Stimulated activated CD4-positive, alpha-beta T cell treated with anti-CD3 and anti-CD28 coated beads, Interleukin-1b, Interleukin-23, amount 100 ng/mL, for 4 hours (primary cell): Measurements from ENCODE around the gene GRAMD2A.

Source experiments
- DNase-seq, 2 donors: peaks; one replicate each; pipeline ENCODE4 v3.0.0-alpha.2; 2020; ENCODE audit warnings: low read depth in 2 of 2

GRAMD2A gene

DNA sequence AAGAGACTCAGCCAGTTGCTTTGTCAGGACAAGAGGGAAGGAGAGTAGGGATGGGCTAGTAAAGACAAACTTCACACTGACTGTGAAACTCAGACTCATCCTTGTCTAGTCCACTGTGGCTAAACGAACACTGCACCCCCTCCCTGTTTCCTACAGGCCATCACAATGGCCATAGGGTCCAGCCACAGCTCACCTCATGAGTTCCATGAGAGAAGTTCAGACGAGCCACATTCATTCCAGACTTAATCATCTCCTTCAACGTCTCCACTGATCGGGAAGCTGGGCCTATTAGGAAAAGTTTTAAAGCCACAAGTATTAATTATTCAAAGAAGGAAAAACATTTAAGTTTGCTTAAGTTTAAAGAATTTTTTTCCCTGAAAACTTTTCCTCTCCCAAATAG, 19.6 kb upstream of the GRAMD2A start:
- no peak for DNase-seq

DNA sequence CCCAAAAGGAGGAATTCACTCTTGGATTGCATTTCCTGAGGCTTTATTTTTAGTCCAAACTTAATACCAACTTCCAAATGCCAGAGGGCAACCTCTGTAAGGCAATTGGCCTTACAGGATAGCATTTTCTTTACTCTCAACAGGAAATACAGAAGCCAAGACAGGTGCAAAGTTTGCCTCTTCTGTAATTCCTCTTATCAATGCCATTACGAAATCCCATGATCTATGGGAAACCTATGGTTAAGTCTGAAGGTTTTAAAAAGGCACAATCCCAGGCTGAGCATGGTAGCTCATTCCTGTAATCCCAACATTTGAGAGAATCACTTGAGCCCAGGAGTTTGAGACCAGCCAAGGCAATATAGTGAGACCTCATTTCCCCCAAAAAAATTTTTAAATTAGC, 18.5 kb upstream of the GRAMD2A start:
- no peak for DNase-seq

DNA sequence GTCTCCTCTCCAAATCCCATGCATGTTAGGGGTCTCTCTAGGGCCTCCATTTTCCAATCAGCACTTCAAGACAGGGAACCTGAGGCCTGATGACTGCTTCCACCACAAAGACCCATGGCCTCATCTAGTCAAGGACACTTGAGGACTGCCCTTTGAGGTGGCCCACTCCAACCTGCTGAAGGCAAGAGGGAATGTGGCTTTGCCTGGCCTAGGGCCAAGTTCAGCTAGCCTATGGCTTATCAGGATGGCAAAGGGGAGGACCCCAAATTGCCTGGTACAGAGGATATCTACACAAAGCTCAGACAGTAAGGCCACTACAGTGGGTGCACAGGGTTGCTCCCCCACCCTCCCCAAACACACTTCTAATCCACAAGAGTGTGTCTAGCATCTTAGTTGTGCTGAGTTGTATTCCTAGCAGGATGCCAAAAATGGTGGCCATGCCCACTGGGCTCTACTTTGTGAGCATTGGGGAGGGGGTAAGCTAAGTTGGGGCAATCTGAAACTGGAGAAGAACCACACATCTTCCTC, 10.0 kb upstream of the GRAMD2A start:
- no peak for DNase-seq

DNA sequence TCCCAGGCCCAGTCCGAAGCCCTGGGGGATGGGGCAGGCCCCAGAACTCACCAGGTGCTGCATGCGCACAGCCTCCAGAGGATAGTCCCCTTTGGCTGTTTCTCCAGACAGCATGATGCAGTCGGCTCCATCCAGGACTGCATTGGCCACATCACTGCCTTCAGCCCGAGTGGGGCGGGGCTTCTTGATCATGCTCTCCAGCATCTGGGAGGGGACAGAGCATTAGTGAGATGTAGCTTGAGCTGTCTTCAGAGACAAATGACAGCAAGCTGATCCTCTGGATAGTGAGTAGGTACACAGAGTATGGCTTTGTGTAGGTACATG, 9.1 kb upstream of the GRAMD2A start:
- no peak for DNase-seq

DNA sequence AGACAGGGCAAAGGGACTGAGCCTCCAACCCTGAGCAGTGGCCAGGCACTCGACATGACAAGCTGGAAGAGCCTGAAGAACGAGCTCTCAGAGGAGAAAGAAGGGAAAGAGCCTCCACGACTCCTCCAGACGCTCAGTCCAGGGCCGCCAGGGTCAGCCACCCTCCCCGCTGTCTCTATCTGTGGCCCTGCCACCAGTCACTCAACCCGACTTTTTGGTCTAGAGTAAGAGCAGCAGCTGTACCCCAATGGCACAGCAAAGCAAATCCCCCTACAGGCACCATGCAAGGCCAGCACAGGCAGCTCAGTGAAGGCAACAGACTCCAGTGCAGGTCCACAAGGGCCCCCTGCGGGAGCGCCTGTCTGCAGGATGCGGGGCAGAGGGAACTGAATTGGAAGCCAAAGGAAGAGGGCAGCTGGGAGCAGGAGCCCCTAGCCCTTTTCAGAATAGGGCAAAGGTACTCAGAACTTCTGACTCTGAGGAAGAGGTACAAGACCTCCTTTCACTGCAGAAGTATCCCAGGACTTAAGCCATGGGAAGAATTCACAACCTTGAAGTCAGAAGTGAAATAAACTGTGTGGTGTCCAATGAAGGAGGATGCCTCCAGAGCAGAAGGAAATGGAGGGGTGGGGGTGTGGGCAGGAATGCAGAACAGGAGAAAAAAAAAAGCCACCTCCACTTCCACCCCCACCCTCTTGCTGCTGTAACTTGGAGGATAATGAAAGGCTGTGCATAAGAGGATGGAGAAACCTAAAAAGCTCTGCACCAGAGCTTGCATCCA, 8.5 kb upstream of the GRAMD2A start:
- no peak for DNase-seq

DNA sequence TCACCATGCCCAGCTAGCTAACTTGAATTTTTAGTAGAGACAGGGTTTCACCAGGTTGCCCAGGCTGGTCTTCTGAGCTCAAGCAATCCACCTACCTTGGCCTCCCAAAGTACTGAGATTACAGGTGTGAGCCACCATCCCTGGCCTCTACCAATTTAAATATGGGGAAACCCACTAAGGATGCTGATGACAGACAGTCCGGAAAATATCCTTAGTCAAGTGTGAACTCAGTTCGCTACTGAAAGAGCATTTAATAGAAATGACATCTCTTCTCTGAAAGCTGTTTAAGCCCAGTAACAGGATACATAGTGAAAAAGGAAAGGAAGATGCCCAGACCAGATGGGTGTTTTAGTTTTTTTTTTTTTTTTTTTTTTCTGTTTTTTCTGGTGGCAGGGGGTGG, 7.7 kb upstream of the GRAMD2A start:
- no peak for DNase-seq

DNA sequence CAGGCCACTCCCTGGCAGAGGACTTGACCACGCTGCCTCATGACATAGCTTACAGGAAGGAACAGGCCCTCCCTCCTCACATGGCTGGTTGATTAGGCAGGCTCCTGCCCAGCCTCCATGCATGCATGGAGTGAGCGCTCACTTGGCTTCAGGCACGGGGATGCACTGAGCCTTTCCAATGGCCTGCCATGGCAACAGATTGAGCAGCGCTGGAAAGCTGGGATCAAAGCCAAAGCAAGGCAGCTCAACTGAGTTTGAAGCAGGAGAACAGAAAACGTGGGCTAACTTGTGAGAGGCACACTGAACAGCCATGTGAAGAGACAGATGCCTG, 5.9 kb upstream of the GRAMD2A start:
- DNase-seq = no peak

DNA sequence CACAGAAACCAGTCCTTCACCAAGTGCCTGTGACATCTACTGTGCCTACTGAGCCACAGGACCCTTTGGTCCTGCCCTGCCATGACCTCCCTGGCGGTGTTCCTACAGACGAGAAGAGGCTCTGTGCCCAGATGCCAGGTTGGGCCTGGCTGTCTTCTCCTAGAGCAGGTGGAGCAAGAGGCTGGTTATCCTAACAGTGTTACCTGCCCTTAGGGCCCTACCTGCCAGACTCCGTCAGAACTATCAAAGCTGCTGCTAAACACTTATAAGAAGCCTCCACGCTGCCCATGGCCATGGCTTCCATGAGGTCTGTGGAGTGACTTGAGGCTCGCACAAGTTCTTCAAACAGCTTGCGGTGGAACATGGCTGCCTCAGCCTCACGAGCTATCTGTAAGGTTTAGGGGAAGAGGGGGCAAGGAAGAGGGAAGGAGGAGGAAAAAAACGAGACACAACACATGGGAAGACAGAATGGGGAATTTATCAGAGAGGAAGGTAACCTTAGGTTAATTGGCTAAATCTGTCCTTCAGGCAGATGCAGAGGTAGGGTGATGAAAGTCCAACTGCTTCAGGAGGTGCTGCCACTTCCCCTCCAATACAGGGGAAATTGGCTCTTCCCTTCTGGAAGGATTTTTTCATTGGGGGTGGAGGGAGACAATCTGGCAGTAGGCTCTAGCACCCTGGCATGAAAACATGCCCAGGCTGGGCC, 5.4 kb upstream of the GRAMD2A start:
- no peak for DNase-seq

DNA sequence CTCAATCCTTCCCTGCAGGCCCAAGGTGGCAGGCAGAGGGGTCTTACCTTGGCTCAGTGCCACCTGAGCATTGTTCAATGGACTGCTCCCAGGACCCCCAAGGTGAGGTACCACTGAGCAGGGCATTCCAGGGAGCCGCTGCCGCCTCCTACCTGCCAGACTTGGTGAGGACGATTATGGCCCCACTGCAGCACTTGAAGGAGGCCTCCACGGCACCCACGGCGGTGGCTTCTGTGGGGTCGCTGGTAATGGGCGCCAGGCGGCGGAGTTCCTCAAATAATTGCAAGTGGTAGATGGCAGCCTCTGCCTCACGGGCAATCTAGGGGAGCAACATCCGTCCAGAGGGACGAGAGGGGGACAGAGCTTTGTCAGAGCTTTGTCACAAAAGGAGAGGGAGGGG, 4.7 kb upstream of the GRAMD2A start:
- DNase-seq = no peak

DNA sequence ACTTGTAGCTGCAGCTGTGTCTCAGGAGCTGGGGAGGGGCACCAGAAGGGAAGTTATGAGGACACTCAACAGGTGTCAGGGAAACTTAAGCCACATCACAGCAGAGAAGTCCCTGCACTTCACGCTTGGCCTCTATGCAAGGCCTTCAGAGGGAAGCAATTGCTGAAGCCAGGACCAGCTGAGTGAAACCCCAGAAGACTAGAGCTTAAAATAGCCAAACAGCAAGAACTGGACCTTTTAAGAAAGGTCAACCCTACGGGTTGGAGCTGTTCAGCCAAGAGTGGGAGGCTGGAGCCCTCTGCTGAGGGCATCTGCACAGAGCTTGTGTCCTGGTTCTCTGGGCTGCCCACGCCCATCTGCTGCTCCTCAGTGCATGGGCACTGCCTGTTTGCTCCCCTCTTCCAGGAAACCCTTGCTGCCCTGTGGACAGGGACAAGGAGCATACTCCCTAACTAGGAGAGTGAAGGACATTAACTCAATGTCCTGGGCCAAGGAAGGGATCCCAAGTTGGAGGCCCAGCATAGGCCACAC, 3.9 kb upstream of the GRAMD2A start:
- no peak for DNase-seq

DNA sequence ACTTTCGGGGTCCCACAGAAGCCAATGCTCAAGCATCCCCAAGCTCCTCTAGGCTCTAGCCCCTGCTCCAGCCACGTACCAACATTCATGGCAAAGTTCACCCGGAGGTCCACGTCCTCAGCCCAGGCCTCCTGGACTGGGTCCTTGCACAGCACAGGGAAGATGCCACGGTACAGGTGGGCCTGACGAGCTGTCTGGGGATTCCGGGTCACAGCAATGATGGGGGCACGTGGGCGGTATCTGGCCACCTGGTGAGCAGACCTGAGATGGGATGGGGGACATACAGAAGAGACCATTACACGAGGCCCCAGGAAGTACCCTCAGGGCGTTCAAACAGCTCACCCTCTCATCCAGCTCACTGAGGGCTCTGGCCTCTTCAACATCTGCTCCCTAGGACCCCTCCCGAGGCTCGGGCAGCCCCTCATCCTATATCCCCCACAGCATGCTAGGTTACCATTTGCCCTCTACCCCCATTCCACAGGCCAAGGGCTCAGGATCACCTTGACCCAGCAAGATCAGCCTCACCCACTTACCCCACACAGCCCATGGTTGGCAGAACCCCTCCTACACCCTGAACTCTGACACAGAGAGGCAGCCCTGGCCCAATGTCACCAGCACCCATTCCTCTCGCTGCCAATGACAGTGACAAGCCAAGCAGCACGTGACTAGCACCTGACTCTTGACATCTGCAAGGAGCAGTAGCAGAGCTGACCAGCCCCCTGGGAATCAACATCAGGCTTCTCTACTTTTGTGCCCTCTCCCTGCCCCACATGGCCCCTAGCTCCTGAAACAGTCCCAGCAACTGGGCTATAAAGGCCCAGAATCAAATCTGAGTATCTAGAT, 3.0 kb upstream of the GRAMD2A start:
- no peak for DNase-seq

DNA sequence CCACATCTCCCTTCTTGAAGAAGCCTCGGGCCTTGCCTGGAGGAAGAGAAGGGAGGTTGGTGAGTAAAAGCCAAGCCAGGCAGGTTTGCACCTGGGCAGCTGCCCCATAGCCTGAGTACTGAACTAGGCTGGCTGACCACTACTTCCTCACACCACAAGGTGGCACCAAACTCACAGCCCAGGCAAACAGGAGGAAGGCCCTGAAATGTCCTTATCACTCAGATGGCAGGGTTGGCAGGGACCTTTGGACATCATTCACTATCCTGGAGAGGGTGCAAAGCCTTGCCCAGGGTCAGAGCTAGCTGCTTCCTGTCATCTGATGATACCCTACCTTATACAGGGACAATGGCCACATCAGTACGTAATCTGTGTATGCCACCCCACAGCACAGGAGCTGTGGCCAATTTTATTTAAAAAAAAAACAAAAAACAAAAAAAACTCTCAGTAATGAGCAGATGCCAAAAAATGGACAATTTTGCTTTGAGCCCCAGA, 2.2 kb upstream of the GRAMD2A start:
- peak; percentile 54 to 58 for DNase-seq

DNA sequence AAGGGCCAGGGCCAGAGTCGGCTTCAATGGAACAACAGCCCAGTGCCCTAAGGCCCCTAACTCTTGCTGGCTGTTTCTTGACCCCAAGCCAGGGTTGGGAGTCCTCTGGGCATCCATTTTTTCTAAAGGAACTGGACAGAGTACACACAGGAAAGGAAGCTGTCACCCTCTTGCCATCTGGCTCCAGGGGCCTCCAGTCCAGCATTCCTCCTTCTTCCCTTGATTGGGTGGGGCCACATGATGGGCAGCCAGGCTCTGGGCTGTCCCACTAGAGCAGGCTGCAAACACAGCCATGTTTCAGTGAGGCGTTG, 1.6 kb upstream of the GRAMD2A start:
- no peak for DNase-seq

DNA sequence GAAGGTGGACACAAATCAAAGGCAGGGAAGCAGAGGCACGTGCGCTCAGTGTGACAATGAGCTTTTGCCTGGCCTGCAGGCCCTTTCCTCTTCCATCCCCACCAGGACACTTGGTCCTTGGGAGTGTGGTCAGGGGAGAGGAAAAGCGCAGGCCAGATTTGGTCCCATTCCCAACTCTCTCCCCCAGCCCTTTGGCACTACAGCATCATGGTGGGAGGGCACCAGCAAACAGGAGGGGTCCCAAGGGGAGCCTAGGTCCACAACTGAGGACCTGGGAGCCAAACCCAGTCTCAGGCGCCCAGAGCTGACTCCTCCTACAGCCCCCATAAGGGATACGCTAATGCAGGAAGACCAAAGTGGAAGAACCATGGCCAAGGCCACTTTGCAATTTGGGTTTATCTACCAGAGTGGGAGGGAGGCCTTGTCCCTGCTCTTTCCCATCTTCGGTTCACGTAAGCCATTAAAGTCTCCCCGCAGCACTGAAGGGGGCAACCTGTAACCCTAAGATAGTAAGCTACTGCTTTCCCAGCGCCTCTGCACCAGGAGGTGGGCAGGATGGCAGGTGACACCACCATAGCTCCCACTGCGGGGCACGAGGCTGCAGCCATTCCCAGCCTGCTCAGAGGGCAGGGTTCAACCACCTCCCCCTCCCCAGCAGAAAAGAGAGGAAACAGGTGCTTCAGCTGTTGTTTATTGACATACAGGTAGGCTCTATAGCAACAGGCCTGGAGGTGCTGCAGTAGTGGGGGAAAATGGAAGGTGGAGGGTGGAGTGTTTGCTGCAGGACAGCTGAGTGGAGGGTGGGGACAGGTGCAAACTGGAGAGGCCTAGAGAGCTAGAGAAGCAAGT, 993 bp upstream of the GRAMD2A start:
- DNase-seq = no peak

DNA sequence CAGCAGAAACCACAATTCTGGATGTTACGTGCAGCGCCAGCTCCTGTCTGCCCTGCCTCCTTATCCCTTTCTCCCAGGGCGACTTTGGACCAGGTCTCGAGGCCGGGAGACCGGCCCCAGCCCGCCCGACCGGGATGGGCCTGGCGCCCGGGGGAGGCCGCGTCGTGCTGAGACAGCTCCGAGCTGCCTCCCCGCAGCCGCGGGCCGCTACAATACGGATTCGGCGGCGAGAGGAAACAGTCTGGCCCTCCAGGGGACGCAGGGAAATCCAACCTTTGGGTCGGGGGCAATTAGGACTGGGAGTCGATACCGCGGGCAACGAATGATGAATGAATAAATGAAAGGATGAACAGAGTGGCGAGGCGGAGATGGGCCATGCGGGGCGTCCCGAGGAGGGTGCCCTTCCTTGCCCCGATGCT, 537 bp downstream of the GRAMD2A start:
- DNase-seq = no peak

DNA sequence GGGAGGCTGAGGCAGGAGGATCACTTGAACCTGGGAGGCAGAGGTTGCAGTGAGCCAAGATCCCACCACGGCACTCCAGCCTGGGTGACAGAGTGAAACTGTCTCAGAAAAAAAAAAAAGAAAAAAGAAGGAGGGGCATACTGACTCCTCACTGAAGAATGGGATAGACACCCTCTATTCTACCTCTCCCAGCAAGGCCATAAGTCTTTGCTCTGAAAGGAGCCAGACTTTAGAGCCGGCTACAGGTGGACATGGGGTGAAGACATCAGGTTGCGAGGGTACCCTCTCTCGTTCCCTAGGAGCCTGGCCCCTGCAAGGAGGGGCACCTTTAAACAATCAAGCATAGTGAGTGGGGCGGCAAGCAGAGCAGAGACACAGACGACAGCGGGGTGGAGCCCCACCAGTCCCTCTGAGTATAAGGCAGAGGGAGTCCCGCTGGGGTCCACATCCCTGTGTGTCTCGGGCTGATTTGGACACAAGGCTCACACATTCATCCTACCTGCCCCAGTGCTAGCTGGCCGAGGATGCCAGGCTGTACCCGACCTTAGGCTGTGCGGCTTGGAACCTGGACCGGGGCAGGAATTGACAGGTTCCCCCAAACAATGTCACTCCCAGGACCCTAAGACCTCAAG, 1.1 kb downstream of the GRAMD2A start:
- DNase-seq = no peak

DNA sequence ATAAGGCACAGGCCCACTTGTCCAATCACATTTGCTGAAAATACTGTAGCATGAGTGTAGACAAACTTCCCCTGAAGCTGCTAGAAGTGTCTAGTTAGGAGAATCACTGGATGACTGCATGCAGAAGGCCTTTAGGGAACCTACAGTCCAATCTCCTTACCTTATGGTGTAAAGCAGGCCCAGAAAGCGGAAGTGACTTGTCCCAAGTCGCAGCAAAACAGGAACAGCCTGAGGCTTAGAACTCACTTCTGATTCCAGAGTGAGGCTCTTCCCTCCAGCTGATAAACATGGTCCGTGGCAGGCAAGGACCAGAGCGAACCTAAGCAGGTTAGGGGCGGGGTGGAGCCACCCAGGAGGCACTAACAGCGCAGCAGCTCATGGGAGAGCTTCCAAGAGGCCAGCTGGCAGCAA, 2.5 kb downstream of the GRAMD2A start:
- no peak for DNase-seq

DNA sequence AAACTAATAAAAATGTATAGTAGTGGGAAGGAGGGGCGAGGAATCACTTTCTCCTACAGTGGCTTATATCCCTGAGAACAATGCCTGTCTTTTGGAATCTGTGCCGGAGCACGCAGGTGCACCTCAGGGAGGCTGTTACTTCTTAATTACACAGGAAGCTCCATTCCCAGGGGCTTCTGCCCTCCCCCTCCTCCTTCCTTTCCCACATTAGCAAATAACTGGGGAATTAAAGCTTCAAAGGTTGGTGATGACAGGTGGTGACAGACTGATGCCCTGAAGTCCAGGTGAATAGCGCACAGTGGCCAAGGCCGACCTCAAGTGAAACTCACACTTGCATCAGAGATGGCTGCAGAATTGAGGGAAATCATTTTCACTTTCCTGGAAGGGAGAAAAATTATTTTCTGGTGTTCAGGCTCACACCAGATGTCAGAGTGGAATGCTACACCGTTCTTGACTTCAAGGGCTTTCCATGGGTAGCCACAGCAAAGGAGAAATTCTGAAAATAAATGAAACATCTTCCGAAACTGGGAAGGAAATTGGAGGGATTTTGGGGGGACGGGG, 3.7 kb downstream of the GRAMD2A start:
- no peak for DNase-seq

DNA sequence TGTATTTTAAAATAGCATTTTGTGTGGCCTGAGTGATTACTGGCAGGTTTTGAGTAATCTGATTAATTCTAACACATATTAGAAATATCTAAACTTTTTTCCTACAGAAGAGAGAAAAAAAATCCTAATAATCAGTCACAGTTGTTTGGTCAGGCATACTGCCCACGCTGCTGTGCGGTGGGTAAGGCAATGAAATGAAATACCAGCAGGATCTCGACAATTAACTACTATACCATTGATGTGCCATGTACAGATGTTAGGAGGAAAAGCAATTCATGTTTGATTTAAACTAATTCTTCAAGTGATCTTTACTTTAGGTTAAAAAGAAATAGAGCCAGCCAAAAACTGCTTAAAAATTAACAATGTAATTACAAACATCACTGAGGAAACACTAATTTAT, 5.2 kb downstream of the GRAMD2A start:
- DNase-seq = no peak

DNA sequence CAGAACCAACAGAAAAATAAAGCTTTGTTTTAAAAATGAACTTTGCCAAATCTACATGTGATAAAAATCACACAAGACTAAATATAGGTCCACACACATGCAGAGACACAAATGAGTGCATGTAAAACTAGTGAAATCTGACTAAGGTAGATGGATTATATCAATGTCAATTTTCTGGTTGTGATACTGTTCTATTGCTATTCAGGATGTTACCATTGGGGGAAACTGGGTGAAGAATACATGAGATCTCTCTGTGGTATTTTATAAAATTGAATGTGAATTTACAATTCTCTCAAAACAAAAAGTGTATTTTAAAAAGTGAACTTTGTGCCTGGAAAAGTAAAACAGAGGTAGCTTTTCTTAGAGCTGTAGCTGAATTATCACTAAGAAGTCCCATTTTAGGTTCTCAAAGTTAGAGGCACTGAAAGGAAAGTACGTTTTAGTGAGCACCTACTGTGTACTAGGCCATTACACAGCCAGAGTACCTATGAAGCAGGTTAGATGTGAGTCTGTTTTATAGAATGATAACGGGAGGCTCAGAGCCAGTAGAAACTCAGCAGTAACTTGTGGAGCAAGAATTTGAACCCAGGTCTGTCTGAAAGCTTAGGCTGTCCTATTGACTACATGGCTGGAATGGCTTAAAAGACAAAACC, 8.2 kb downstream of the GRAMD2A start:
- DNase-seq = no peak
